DOHH2 (cell line): ENCODE measurements around the gene LSS.

Experiments
- H3F3A ChIP-seq: fragments of 200-600 bp; sonication (generic), shearing (Covaris generic); 2 replicates; pipeline ENCODE4 v1.6.0; 2016; ENCODE audit warnings: antibody characterized with exemption, mild to moderate bottlenecking; ENCODE audit not compliant: control insufficient read depth, insufficient read depth
- H3K27ac ChIP-seq: fragments of 200-600 bp; sonication (generic); 2 replicates; pipeline ENCODE4 v1.5.1; 2014; ENCODE audit warnings: low read depth, mild to moderate bottlenecking, low read length, moderate library complexity
- H3K27me3 ChIP-seq: fragments of 200-600 bp; sonication (generic); 2 replicates; pipeline ENCODE4 v1.6.1; 2014; ENCODE audit warnings: mild to moderate bottlenecking, low read length, mixed read lengths; ENCODE audit not compliant: control insufficient read depth
- H3K36me3 ChIP-seq: fragments of 200-600 bp; sonication (generic); 2 replicates; pipeline ENCODE4 v1.6.1; 2014; ENCODE audit warnings: mild to moderate bottlenecking, low read length, moderate library complexity, mixed read lengths; ENCODE audit not compliant: control insufficient read depth
- H3K4me1 ChIP-seq: fragments of 200-600 bp; sonication (generic); 2 replicates; pipeline ENCODE4 v1.6.1; 2014; ENCODE audit warnings: mild to moderate bottlenecking, low read length, mixed read lengths; ENCODE audit not compliant: control insufficient read depth
- H3K4me2 ChIP-seq: fragments of 200-600 bp; sonication (generic); 2 replicates; pipeline ENCODE4 v1.6.0; 2014; ENCODE audit warnings: mild to moderate bottlenecking, low read length, moderate library complexity
- H3K4me3 ChIP-seq: fragments of 200-600 bp; sonication (generic); 2 replicates; pipeline ENCODE4 v1.5.1; 2014; ENCODE audit warnings: mild to moderate bottlenecking, low read length, mixed read lengths
- H3K79me2 ChIP-seq: fragments of 200-600 bp; sonication (generic); 2 replicates; pipeline ENCODE4 v1.6.1; 2014; ENCODE audit warnings: mild to moderate bottlenecking, low read length, mixed read lengths; ENCODE audit not compliant: control insufficient read depth
- H3K9me2 ChIP-seq: fragments of 200-600 bp; sonication (generic); replicated peaks from 2 replicates; pipeline ENCODE4 v1.6.1; 2014; ENCODE audit warnings: mild to moderate bottlenecking, low read length, mixed read lengths; ENCODE audit not compliant: control insufficient read depth
- H3K9me3 ChIP-seq: fragments of 200-600 bp; sonication (generic); 2 replicates; pipeline ENCODE4 v1.6.1; 2014; ENCODE audit warnings: antibody characterized with exemption, low read length, mixed read lengths; ENCODE audit not compliant: control insufficient read depth, insufficient read depth
- H4K20me1 ChIP-seq: fragments of 200-600 bp; sonication (generic); 2 replicates; pipeline ENCODE4 v1.6.0; 2014; ENCODE audit warnings: low read depth, mild to moderate bottlenecking, antibody characterized with exemption, low read length, moderate library complexity; ENCODE audit not compliant: control insufficient read depth, insufficient read depth
- CTCF ChIP-seq: fragments of 200-600 bp; sonication (generic); IDR thresholded peaks from one replicate; pipeline ENCODE4 v1.5.1; 2014; ENCODE audit warnings: antibody characterized with exemption, mild to moderate bottlenecking, low read depth, low read length; ENCODE audit not compliant: poor library complexity, severe bottlenecking
- EZH2phosphoT487 ChIP-seq: fragments of 200-600 bp; sonication (generic); IDR thresholded peaks from 2 replicates; pipeline ENCODE4 v1.6.1; 2017; ENCODE audit warnings: borderline replicate concordance, mild to moderate bottlenecking, antibody characterized with exemption, low read length, moderate library complexity, mixed read lengths

Gene LSS

GRCh38 chr21:46237474-46237873 is 8.9 kb upstream of the LSS start:
- Histone ChIP-seq H3K9me3 (no peaks in the 10 kb centered on the region), H3K79me2 (peaks cover 17% of the 10 kb centered on the region), H3K27me3 (no peaks in the 10 kb centered on the region), H3K9me2 (no peaks in the 10 kb centered on the region), H3K4me3 (no peak overlapping the region), H3K36me3 (peaks cover 95% of the 10 kb centered on the region), H3F3A (0 out of 2 replicates have a peak, but pooled peaks cover 6% of the 10 kb centered on the region), H3K27ac (no peak overlapping the region), H3K4me1 (no peaks in the 10 kb centered on the region), H3K4me2 (no peak overlapping the region), H4K20me1 (no peaks in the 10 kb centered on the region)
- no peak for TF ChIP-seq CTCF
- TF ChIP-seq EZH2phosphoT487: no peak

DNA sequence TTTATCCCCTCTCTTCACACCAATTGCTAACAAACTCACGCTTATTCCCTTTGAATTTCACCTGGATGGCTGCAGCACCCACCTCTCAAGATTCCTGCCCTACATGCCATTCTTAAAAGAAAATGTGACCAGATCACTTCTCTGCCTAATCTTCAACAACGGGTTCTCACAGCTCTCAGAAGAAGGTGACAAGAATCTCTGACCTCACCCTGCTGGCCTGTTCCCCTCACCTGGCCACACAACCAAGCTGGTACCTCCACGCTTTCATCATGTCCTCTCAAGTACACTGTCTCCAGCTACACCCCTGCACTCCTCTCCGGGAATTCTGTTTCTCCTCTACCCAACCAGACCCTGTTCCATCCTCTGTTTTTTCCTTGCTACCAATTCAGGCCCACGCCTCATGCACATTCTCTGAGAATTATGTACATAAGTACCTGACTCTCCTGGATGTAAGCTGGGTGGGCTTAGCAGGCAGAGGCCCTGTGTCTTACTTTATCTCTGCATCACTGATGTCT is 5.9 kb upstream of the LSS start:
- H4K20me1 ChIP-seq: no peaks in the 10 kb centered on the region
- TF ChIP-seq EZH2phosphoT487 (no peak), CTCF (no peak)
- H3K27me3 ChIP-seq: no peaks in the 10 kb centered on the region
- H3K4me1 ChIP-seq: peaks cover 21% of the 10 kb centered on the region
- H3K36me3 ChIP-seq: peaks cover 92% of the 10 kb centered on the region
- H3K4me3 ChIP-seq: no peak overlapping the region
- H3K9me3 ChIP-seq: no peaks in the 10 kb centered on the region
- H3F3A ChIP-seq: 0 out of 2 replicates have a peak, but pooled peaks cover 6% of the 10 kb centered on the region
- no peaks in the 10 kb centered on the region for H3K9me2 ChIP-seq
- H3K27ac ChIP-seq: no peak overlapping the region
- no peak overlapping the region for H3K4me2 ChIP-seq
- peaks cover 44% of the 10 kb centered on the region for H3K79me2 ChIP-seq

DNA sequence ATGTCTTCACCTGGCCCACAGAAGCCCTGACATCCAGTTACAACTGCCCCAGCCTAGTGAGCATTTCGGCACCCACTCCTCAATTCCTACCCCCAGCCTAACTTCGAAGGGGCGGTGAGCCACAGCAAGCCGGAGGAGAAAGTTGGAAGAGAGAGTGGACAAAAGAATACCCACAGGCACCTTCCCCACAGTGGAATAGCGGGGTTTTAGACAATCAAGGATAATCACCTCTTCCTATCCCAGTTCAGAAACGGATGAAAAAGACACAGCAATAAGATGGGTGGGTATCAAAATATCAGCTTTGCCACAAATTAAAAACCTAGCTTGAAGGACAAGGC is 1.3 kb upstream of the LSS start:
- Histone ChIP-seq H3K27ac (no peak overlapping the region), H3K4me2 (peak overlapping the region; percentile 93), H3K79me2 (peaks cover 75% of the 10 kb centered on the region), H3F3A (0 out of 2 replicates have a peak, but pooled peaks cover 6% of the 10 kb centered on the region), H3K9me2 (no peaks in the 10 kb centered on the region), H3K4me3 (peak overlapping the region; percentile 84), H3K36me3 (peaks cover 80% of the 10 kb centered on the region), H3K9me3 (no peaks in the 10 kb centered on the region), H3K4me1 (peaks cover 37% of the 10 kb centered on the region), H4K20me1 (peaks cover 9% of the 10 kb centered on the region), H3K27me3 (no peaks in the 10 kb centered on the region)
- TF ChIP-seq CTCF (no peak), EZH2phosphoT487 (no peak)
